Nephron (organoid): ENCODE data around the gene ADARB2.

Experiments used
- H3K27ac Mint-ChIP-seq, 3 experiments: 2 replicates each; pipeline ENCODE4 v1.8.0; 2020; ENCODE audit warnings: mixed read lengths in 3 of 3, mild to moderate bottlenecking in 2 of 3, moderate library complexity in 1 of 3
- H3K27me3 Mint-ChIP-seq: 2 replicates; pipeline ENCODE4 v1.8.0; 2021; ENCODE audit warnings: low read depth, mild to moderate bottlenecking, moderate library complexity, mixed read lengths
- H3K36me3 Mint-ChIP-seq: 2 replicates; pipeline ENCODE4 v1.8.0; 2020; ENCODE audit warnings: low read depth, mixed read lengths
- H3K4me1 Mint-ChIP-seq: 2 replicates; pipeline ENCODE4 v1.8.0; 2020; ENCODE audit warnings: mixed read lengths
- H3K4me3 Mint-ChIP-seq, 3 experiments: 2 replicates each; pipeline ENCODE4 v1.8.0; 2020; ENCODE audit warnings: mild to moderate bottlenecking in 3 of 3, mixed read lengths in 3 of 3, moderate library complexity in 2 of 3
- H3K9me3 Mint-ChIP-seq: 2 replicates; pipeline ENCODE4 v1.8.0; 2020; ENCODE audit warnings: mixed read lengths
- CTCF ChIP-seq, 3 experiments: fragments of 200-600 bp; sonication (generic); IDR thresholded peaks; one replicate each; pipeline ENCODE4 v1.5.0; 2021; ENCODE audit warnings: antibody characterized with exemption in 3 of 3; ENCODE audit not compliant: unreplicated experiment in 3 of 3

Gene ADARB2

DNA sequence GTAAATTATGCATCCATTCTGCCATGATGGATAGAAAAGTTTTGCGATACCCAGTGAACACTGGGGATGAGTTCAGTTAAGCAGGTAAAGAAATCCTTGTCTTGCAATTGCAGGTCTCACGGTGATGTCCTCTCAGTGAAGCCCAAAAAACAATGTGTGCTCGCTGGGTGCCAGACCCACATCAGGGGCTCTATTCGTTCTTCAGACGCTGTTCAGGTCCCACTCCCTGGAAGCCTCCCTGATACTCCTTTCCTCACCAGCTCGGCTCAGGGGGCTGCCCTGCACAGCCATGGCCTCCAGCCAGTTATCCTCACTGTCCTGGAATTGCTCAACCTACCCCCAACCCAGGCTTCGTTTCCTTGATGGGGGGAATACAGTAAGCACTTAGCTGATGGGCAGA lies 323.5 kb downstream of the ADARB2 start:
- H3K9me3 Mint-ChIP-seq: peaks cover 6% of the 10 kb centered on the region
- no peaks in the 10 kb centered on the region for H3K4me1 Mint-ChIP-seq
- no peaks in the 10 kb centered on the region for H3K36me3 Mint-ChIP-seq
- H3K27me3 Mint-ChIP-seq: peaks cover 8% of the 10 kb centered on the region
- TF ChIP-seq CTCF (IDR thresholded peaks at IDR 0.05; ENCODE audit: unreplicated experiment in 3 of 3): no peak
- H3K4me3 Mint-ChIP-seq: no peak overlapping the region
- H3K27ac Mint-ChIP-seq: no peak overlapping the region

GRCh38 chr10:1413256-1413655 lies 324.1 kb downstream of the ADARB2 start:
- TF ChIP-seq CTCF (IDR thresholded peaks at IDR 0.05; ENCODE audit: unreplicated experiment in 3 of 3): no peak
- Mint-ChIP-seq H3K36me3 (no peaks in the 10 kb centered on the region), H3K4me3 (no peak overlapping the region), H3K9me3 (peaks cover 6% of the 10 kb centered on the region), H3K27me3 (peaks cover 8% of the 10 kb centered on the region), H3K27ac (no peak overlapping the region), H3K4me1 (no peaks in the 10 kb centered on the region)

DNA sequence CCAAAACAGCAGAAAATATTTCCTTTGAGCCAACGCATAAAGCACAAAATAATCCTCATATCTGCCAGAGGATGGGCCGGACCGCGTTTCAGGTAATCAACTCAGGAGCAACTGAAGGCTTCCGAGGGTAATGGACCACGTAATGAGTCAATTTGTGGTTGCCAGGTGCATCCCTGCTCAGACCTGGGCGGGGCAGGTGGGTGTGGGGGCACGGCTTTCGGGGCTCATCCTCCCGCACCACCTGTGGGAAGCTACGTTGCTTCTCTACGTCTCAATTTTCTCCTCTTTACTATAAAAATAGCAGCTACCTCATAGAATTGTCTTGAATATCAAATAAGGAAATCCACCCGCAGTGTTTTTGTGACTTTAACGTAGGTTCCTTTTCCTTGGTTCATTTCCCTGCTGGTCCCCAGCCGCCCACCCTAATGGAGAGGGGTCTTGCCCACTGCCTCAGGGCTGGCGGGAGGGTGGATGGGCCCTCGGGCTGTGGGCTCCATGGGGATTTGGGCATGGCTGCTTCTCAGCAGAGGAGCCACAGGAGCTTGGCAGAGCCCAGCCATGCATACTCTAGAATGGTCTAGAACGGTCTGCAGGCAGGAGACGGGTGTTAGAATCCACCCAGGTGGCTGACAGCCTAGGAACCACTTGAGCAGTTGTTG lies 324.7 kb downstream of the ADARB2 start:
- Mint-ChIP-seq H3K9me3 (peaks cover 6% of the 10 kb centered on the region), H3K36me3 (no peaks in the 10 kb centered on the region), H3K4me1 (no peaks in the 10 kb centered on the region), H3K27me3 (peaks cover 6% of the 10 kb centered on the region), H3K27ac (no peak overlapping the region), H3K4me3 (no peak overlapping the region)
- TF ChIP-seq CTCF (IDR thresholded peaks at IDR 0.05; ENCODE audit: unreplicated experiment in 3 of 3): no peak

DNA sequence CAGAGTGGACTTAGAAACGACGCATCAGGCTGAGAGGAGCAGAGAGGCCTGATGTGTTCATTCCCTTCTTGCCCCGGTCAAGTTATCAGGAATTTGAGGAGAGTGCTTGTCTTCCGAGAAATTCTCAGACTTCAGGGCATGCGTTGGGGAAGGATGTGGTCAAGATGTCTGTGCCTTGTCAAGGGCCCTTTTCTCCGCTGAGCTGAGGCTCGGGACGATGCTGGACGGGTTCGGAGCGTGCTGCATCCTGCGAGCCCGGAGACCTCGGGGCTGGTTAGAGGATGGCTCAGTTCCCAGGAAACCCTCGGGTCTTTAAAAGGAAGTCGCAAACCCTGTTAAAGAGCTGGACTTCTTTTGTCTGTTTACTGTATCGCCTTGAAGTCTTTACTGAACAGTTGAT lies 325.4 kb downstream of the ADARB2 start:
- Mint-ChIP-seq H3K4me1 (no peaks in the 10 kb centered on the region), H3K36me3 (no peaks in the 10 kb centered on the region), H3K27me3 (peaks cover 6% of the 10 kb centered on the region), H3K27ac (no peak overlapping the region), H3K9me3 (peaks cover 6% of the 10 kb centered on the region), H3K4me3 (no peak overlapping the region)
- TF ChIP-seq CTCF (IDR thresholded peaks at IDR 0.05; ENCODE audit: unreplicated experiment in 3 of 3): no peak

- Mint-ChIP-seq H3K4me3 (no peak overlapping the region), H3K36me3 (no peaks in the 10 kb centered on the region), H3K27ac (no peak overlapping the region), H3K4me1 (no peaks in the 10 kb centered on the region), H3K27me3 (peaks cover 6% of the 10 kb centered on the region), H3K9me3 (peaks cover 6% of the 10 kb centered on the region)
- TF ChIP-seq CTCF (IDR thresholded peaks at IDR 0.05; ENCODE audit: unreplicated experiment in 3 of 3): no peak
Measured at GRCh38 chr10:1411451-1411850, 325.9 kb downstream of the ADARB2 start.
